Fibroblast of lung (primary cell): ENCODE data around the gene ARHGEF25. TPM values are rescaled to one million over a fixed set of nuclear protein-coding genes. Genes with fewer than 3 reads are reported as not detected.

Experiments used
- DNase-seq, 2 donors: peaks; one replicate each; pipeline versions ENCODE4 v3.0.0 to v3.0.0-alpha.2; 2010; ENCODE audit warnings: low read depth in 2 of 2
- H2AFZ ChIP-seq: 2 replicates; pipeline ENCODE4 v1.5.1; 2012; ENCODE audit warnings: low read length, control low read depth, inconsistent platforms
- H3K27ac ChIP-seq: 2 replicates; pipeline ENCODE4 v1.5.1; 2011; ENCODE audit warnings: low read length, control low read depth; ENCODE audit not compliant: insufficient read depth
- H3K27me3 ChIP-seq: 2 replicates; pipeline ENCODE4 v1.5.1; 2011; ENCODE audit warnings: mild to moderate bottlenecking, low read length; ENCODE audit not compliant: control insufficient read depth, insufficient read depth
- H3K36me3 ChIP-seq: 2 replicates; pipeline ENCODE4 v1.5.1; 2011; ENCODE audit warnings: low read length; ENCODE audit not compliant: control insufficient read depth, insufficient read depth
- H3K4me1 ChIP-seq: 2 replicates; pipeline ENCODE4 v1.5.1; 2011; ENCODE audit warnings: low read length; ENCODE audit not compliant: control insufficient read depth, insufficient read depth; ENCODE audit errors: extremely low read depth
- H3K4me2 ChIP-seq: 2 replicates; pipeline ENCODE4 v1.5.1; 2011; ENCODE audit warnings: low read length, control low read depth; ENCODE audit not compliant: insufficient read depth; ENCODE audit errors: extremely low read depth
- H3K4me3 ChIP-seq, 4 experiments: fragments of 200-600 bp in 1 of 4; sonication (generic) in 1 of 4; replicated peaks in 1 of 4; 2 replicates each; pipeline ENCODE4 v1.5.1; 2011 to 2016; ENCODE audit warnings: low read length in 4 of 4, low read depth in 3 of 4, mild to moderate bottlenecking in 3 of 4, control low read depth in 2 of 4, inconsistent platforms in 1 of 4, mixed read lengths in 1 of 4; ENCODE audit not compliant: insufficient read depth in 1 of 4; ENCODE audit errors: control extremely low read depth in 1 of 4
- H3K79me2 ChIP-seq: 2 replicates; pipeline ENCODE4 v1.5.1; 2012; ENCODE audit warnings: mild to moderate bottlenecking, low read length, inconsistent platforms; ENCODE audit not compliant: control insufficient read depth, insufficient read depth
- H3K9ac ChIP-seq: 2 replicates; pipeline ENCODE4 v1.5.1; 2011; ENCODE audit warnings: mild to moderate bottlenecking, low read length, control low read depth; ENCODE audit not compliant: insufficient read depth
- H3K9me3 ChIP-seq: 2 replicates; pipeline ENCODE4 v1.5.1; 2012; ENCODE audit warnings: low read depth, low read length; ENCODE audit not compliant: control insufficient read depth, insufficient read depth
- H4K20me1 ChIP-seq: 2 replicates; pipeline ENCODE4 v1.5.1; 2011; ENCODE audit warnings: low read length; ENCODE audit not compliant: control insufficient read depth, insufficient read depth; ENCODE audit errors: extremely low read depth
- EZH2 ChIP-seq: IDR thresholded peaks from 2 replicates; pipeline ENCODE4 v1.5.1; 2012; ENCODE audit warnings: low read length, control low read depth, mild to moderate bottlenecking; ENCODE audit errors: missing control alignments
- polyA plus RNA-seq, 2 donors: library from polyadenylated mRNA; depleted of rRNA in 1 of 2; stranded (reverse) in 1 of 2; unstranded in 1 of 2; fragments of >200 nt; gene quantifications; 2 replicates each; pipeline ENCODE4 v1.2.1, GENCODE V29; 2011 to 2012; ENCODE audit warnings: missing spikeins in 1 of 2
- total RNA-seq: library from RNA; depleted of rRNA; stranded (reverse); fragments of >200 nt; gene quantifications from 2 replicates; pipeline ENCODE4 v1.2.1, GENCODE V29; 2014
- TF ChIP-seq, protein P1 (sequence below), 2 donors: IDR thresholded peaks in 1 of 2; conservative IDR thresholded peaks in 1 of 2; 1 replicate in 1 of 2; 2 replicates in 1 of 2; pipeline ENCODE4 v1.5.1; 2011 to 2012; ENCODE audit warnings: low read length in 2 of 2, control low read depth in 1 of 2, inconsistent platforms in 1 of 2, low read depth in 1 of 2, mild to moderate bottlenecking in 1 of 2

Gene ARHGEF25
- total and polyA plus RNA-seq, 2 donors (not counting 1 experiment from before 2014, with no cell fraction given): 15.7 to 40.0 TPM

DNA sequence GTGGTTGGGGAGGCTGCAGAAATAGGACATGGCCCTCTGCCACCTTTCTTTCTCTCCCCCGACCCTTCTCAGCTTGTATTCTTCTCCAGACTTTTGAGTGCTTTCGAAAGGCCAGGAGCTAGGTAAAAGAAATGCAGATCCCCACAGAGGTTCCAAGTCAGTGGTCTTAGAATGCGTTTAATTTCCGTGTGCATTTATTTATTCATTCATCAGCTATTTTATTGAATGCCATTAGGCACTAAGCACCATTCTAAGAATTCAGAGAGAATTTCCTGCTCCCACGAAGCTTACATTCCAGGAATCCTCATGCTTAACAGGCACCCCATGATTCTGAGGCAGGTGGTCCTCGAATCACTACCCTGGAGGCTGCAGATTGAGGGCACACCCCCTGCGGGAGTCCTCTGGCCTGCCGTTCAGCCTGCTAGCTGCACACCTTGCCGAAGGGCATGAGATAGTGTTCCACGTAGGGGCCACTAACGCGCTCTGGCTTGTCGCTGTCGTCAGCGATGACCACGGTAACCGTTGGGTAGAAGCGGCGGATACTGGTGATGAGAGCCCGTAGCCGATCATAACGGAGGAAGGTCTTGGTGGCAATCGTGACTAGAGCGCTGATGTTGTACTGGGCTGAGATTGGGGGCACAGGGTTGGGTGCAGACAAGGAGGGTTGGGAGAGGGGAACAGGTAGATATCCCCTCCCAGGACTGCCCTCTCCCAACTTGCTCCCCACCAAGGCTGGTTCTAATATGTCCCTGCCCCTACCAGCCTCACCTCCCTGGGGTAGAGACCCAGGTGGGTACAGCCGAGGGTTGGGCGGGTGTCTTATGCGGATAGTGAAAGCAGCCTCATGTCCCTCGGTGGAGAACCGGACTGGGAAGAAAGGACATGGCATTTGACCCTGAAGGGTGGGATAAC lies 17.3 kb downstream of the ARHGEF25 start:
- Histone ChIP-seq H3K9me3 (no peaks in the 10 kb centered on the region), H3K4me1 (no peaks in the 10 kb centered on the region), H2AFZ (no peak overlapping the region), H3K36me3 (no peaks in the 10 kb centered on the region), H3K27me3 (peaks cover 21% of the 10 kb centered on the region), H3K4me3 (no peak overlapping the region), H3K27ac (no peak overlapping the region), H3K4me2 (no peak overlapping the region), H4K20me1 (no peaks in the 10 kb centered on the region), H3K9ac (no peak overlapping the region), H3K79me2 (no peaks in the 10 kb centered on the region)
- TF ChIP-seq, protein P1, sequence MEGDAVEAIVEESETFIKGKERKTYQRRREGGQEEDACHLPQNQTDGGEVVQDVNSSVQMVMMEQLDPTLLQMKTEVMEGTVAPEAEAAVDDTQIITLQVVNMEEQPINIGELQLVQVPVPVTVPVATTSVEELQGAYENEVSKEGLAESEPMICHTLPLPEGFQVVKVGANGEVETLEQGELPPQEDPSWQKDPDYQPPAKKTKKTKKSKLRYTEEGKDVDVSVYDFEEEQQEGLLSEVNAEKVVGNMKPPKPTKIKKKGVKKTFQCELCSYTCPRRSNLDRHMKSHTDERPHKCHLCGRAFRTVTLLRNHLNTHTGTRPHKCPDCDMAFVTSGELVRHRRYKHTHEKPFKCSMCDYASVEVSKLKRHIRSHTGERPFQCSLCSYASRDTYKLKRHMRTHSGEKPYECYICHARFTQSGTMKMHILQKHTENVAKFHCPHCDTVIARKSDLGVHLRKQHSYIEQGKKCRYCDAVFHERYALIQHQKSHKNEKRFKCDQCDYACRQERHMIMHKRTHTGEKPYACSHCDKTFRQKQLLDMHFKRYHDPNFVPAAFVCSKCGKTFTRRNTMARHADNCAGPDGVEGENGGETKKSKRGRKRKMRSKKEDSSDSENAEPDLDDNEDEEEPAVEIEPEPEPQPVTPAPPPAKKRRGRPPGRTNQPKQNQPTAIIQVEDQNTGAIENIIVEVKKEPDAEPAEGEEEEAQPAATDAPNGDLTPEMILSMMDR (conservative IDR thresholded peaks at IDR 0.05 in 1 of 2, IDR thresholded peaks at IDR 0.05 in 1 of 2; ENCODE audit: low read depth in 1 of 2, low read length in 2 of 2): no peak
- DNase-seq: no peak

DNA sequence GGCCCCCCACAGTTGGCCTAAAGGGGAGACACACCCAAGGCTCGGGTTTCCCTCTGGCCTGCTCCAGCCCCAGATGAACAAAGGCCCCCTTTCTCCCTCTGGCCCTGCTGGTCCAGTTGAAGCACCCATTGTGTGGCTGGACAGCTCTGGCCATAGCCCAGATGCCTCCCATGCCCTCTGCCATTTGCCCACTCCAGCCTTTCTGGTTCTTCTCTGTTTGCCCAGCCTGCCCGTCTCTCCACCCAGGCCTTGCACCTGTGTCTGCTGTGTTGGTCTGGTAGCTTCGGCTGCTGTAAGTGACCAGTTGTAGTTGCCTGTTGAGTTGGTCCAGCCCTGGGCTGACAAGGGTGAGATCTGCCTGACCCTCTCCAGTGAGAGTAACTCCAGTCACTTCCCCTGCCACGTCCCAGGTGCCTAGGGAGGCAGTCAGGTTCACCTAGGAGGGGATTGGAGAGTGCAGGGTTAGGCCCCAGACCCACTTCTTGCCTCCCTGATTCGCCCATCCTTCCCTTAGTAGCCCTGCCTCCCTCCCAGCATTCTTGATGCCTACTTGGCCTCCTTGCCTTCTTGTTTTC lies 18.7 kb downstream of the ARHGEF25 start:
- no peaks in the 10 kb centered on the region for H4K20me1 ChIP-seq

DNA sequence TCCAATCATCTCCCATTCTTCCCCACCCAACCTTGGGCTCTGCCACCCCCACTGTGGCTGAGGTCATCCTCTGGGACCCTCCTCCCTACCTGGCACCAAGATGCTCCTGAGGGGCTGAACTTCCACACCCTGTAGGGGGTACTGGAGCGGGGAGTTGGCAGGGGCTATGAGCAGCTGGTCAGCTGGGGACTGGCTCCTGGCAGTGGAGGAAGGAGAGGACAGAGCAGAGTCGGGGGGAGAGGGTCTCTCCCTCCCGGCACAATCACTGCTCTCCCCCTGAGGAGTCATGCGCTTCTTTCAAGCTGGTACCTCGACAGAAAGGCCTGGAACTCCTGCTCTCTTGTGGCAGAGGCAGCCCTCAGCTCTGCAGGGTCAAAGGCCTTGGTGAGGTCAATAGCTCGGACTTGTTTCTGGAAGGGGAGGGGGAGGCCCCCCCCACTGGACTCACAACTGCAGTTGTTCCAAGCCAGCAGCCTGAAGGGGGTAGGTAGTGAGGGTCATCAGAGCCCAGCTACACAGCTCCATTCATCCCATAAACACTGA lies 19.7 kb downstream of the ARHGEF25 start:
- H3K36me3 ChIP-seq: no peaks in the 10 kb centered on the region
- H3K9me3 ChIP-seq: no peaks in the 10 kb centered on the region
- H3K4me3 ChIP-seq: no peak overlapping the region
- no peak overlapping the region for H2AFZ ChIP-seq
- no peak for DNase-seq
- H3K9ac ChIP-seq: no peak overlapping the region
- peaks cover 19% of the 10 kb centered on the region for H3K27me3 ChIP-seq
- TF ChIP-seq, protein P1 (conservative IDR thresholded peaks at IDR 0.05 in 1 of 2, IDR thresholded peaks at IDR 0.05 in 1 of 2; ENCODE audit: low read depth in 1 of 2, low read length in 2 of 2): no peak
- no peak for TF ChIP-seq EZH2
- H3K79me2 ChIP-seq: no peaks in the 10 kb centered on the region
- H4K20me1 ChIP-seq: no peaks in the 10 kb centered on the region
- no peak overlapping the region for H3K4me2 ChIP-seq
- no peak overlapping the region for H3K27ac ChIP-seq
- H3K4me1 ChIP-seq: no peaks in the 10 kb centered on the region

More for the DNA sequence above, 18.7 kb downstream of the ARHGEF25 start:
- peaks cover 19% of the 10 kb centered on the region for H3K27me3 ChIP-seq
- no peaks in the 10 kb centered on the region for H3K4me1 ChIP-seq
- H3K36me3 ChIP-seq: no peaks in the 10 kb centered on the region
- H2AFZ ChIP-seq: no peak overlapping the region
- TF ChIP-seq, protein P1 (conservative IDR thresholded peaks at IDR 0.05 in 1 of 2, IDR thresholded peaks at IDR 0.05 in 1 of 2; ENCODE audit: low read depth in 1 of 2, low read length in 2 of 2): no peak
- TF ChIP-seq EZH2: no peak
- H3K27ac ChIP-seq: no peak overlapping the region
- DNase-seq: no peak
- no peak overlapping the region for H3K4me2 ChIP-seq
- no peak overlapping the region for H3K9ac ChIP-seq
- no peaks in the 10 kb centered on the region for H3K9me3 ChIP-seq
- no peak overlapping the region for H3K4me3 ChIP-seq
- no peaks in the 10 kb centered on the region for H3K79me2 ChIP-seq
